HepG2 (cell line): ENCODE data around the gene ZNF585A. TPM values are rescaled to one million over a fixed set of nuclear protein-coding genes. Genes with fewer than 3 reads are reported as not detected.
A peak's percentile ranks its signal among the peaks of the same experiment; 100 is the strongest.

ENCODE experiments used
- CCAR2 ChIP-seq: fragments of 200-400 bp; formaldehyde crosslinking; optimal IDR thresholded peaks from 2 replicates; pipeline ENCODE3; 2018; ENCODE audit warnings: low read depth, mild to moderate bottlenecking, low read length, moderate library complexity
- CEBPZ ChIP-seq: IDR thresholded peaks from 2 replicates; pipeline ENCODE4 v1.6.1; 2012; ENCODE audit warnings: low read length, improper control_type of control experiment
- CHD2 ChIP-seq: IDR thresholded peaks from 2 replicates; pipeline ENCODE4 v1.6.1; 2011; ENCODE audit warnings: low read depth, low read length, improper control_type of control experiment
- FOXO1 ChIP-seq: sonication (generic); formaldehyde crosslinking; IDR thresholded peaks from 2 replicates; pipeline ENCODE4 v1.4.0; 2020; ENCODE audit warnings: missing genetic modification reagents
- GPBP1L1 ChIP-seq: sonication (generic); formaldehyde crosslinking; IDR thresholded peaks from 2 replicates; pipeline ENCODE4 v1.5.0; 2020; ENCODE audit warnings: mild to moderate bottlenecking, missing genetic modification reagents
- GRHL1 ChIP-seq: sonication (generic); formaldehyde crosslinking; conservative IDR thresholded peaks from 2 replicates; pipeline ENCODE4 v1.8.0; 2022; ENCODE audit warnings: missing genetic modification reagents
- JUNB ChIP-seq: sonication (generic); formaldehyde crosslinking; IDR thresholded peaks from 2 replicates; pipeline ENCODE4 v1.8.0; 2022; ENCODE audit warnings: missing genetic modification reagents, mild to moderate bottlenecking, borderline replicate concordance
- SNAI1 ChIP-seq: sonication (generic); formaldehyde crosslinking; IDR thresholded peaks from 2 replicates; pipeline ENCODE4 v1.5.0; 2020; ENCODE audit warnings: mild to moderate bottlenecking, missing genetic modification reagents, borderline replicate concordance
- TBX3 ChIP-seq: fragments of 450-650 bp; IDR thresholded peaks from 2 replicates; pipeline ENCODE4 v1.6.1; 2017; ENCODE audit warnings: antibody characterized with exemption, mild to moderate bottlenecking, inconsistent platforms, borderline replicate concordance
- TGIF2 ChIP-seq: IDR thresholded peaks from 2 replicates; pipeline ENCODE4 v1.6.1; 2016; ENCODE audit warnings: control low read depth, missing compliant biosample characterization
- U2AF2 ChIP-seq: fragments of 200-400 bp; formaldehyde crosslinking; IDR thresholded peaks from 2 replicates; pipeline ENCODE4 v1.6.1; 2017; ENCODE audit warnings: low read depth, mild to moderate bottlenecking, low read length
- ZGPAT ChIP-seq: IDR thresholded peaks from 2 replicates; pipeline ENCODE4 v1.6.1; 2016; ENCODE audit warnings: mild to moderate bottlenecking
- ZNF230 ChIP-seq: sonication (generic); formaldehyde crosslinking; IDR thresholded peaks from 2 replicates; pipeline ENCODE4 v1.4.0; 2020; ENCODE audit warnings: mild to moderate bottlenecking, missing genetic modification reagents
- ZNF274 ChIP-seq: sonication (generic); formaldehyde crosslinking; IDR thresholded peaks from 2 replicates; pipeline ENCODE4 v1.5.1; 2020; ENCODE audit warnings: mild to moderate bottlenecking, missing genetic modification reagents
- ZNF350 ChIP-seq: sonication (generic); formaldehyde crosslinking; IDR thresholded peaks from 2 replicates; pipeline ENCODE4 v1.4.0; 2020; ENCODE audit warnings: mild to moderate bottlenecking, low read depth, missing genetic modification reagents, borderline replicate concordance
- ZNF484 ChIP-seq: sonication (generic); formaldehyde crosslinking; IDR thresholded peaks from 2 replicates; pipeline ENCODE4 v1.5.1; 2020; ENCODE audit warnings: mild to moderate bottlenecking, low read depth, missing genetic modification reagents, borderline replicate concordance
- ZNF512 ChIP-seq: sonication (generic); formaldehyde crosslinking; IDR thresholded peaks from 2 replicates; pipeline ENCODE4 v1.4.0; 2020; ENCODE audit warnings: mild to moderate bottlenecking, missing genetic modification reagents
- ZNF674 ChIP-seq: sonication (generic); formaldehyde crosslinking; IDR thresholded peaks from 2 replicates; pipeline ENCODE4 v1.5.0; 2020; ENCODE audit warnings: low read depth, mild to moderate bottlenecking, missing genetic modification reagents
- ZNF746 ChIP-seq: sonication (generic); formaldehyde crosslinking; IDR thresholded peaks from 2 replicates; pipeline ENCODE4 v1.8.0; 2022; ENCODE audit warnings: mild to moderate bottlenecking, missing genetic modification reagents
- polyA plus RNA-seq, 8 experiments: library from polyadenylated mRNA; depleted of rRNA in 3 of 8; stranded (reverse) in 7 of 8; unstranded in 1 of 8; fragments of >200 nt; fragmentation: Illumina TruSeq in 4 of 8; extraction: Trizol in 4 of 8; gene quantifications; 2 replicates each; pipeline versions ENCODE4 v1.2.1 to v1.2.3, GENCODE V29; 2011 to 2016; ENCODE audit warnings: low read depth in 4 of 8, missing spikeins in 1 of 8, mixed read lengths in 1 of 8; ENCODE audit not compliant: insufficient read depth in 1 of 8
- total RNA-seq, 5 experiments: library from RNA; depleted of rRNA; stranded (reverse); fragments of >200 nt; fragmentation: Illumina TruSeq; extraction: Trizol; gene quantifications; 2 replicates each; pipeline ENCODE4 v1.2.3, GENCODE V29; 2016; ENCODE audit warnings: low read depth in 1 of 5

ZNF585A gene
- total and polyA plus RNA-seq, 2 of the 13 experiments (the other 11 are each of a cell fraction or from before 2014, with no cell fraction given), result 7.1 to 8.5 TPM

- TF ChIP-seq ZNF274 (CRISPR knock-in tag) (peak; percentile 72; the same call in 1 of the 2 replicates), GRHL1 (no peak), U2AF2 (no peak), CHD2 (peak; percentile 29; the same call in 1 of the 2 replicates), ZNF230 (CRISPR knock-in tag) (no peak; the same call in 1 of the 2 replicates), CEBPZ (no peak), ZNF674 (CRISPR knock-in tag) (no peak), TGIF2 (peak; percentile 38), ZNF484 (CRISPR knock-in tag) (no peak), ZNF512 (CRISPR knock-in tag) (0 out of 2 replicates have a peak, but pooled peaks have one; percentile 44), JUNB (CRISPR knock-in tag) (no peak; the same call in 1 of the 2 replicates), ZNF746 (no peak; the same call in 1 of the 2 replicates), ZNF350 (CRISPR knock-in tag) (peak; percentile 89), FOXO1 (CRISPR knock-in tag) (peak; percentile 7; the same call in 1 of the 2 replicates), TBX3 (no peak), ZGPAT (CRISPR knock-in tag) (peak; percentile 76; the same call in 1 of the 2 replicates), CCAR2 (no peak), GPBP1L1 (no peak), SNAI1 (CRISPR knock-in tag) (0 out of 2 replicates have a peak, but pooled peaks have one; percentile 29)
Observed at GRCh38 chr19:37217775-37218591, 45.5 kb upstream of the ZNF585A start, which contains the start of gene ZNF383 (continued).
